GM19452 (cell line): ENCODE results near the gene OSR1.
"Not testable (repeated sequence)": the region's sequence is repeated elsewhere in the genome, so short reads cannot be mapped to it uniquely, and the experiment has no call there.

ENCODE experiments used
- ATAC-seq: cut with Tn5 transposase; IDR thresholded peaks from one replicate; pipeline ENCODE4 v1.9.1; 2021; ENCODE audit not compliant: unreplicated experiment

OSR1 gene

GRCh38 chr2:19336781-19337180, 21.6 kb downstream of the OSR1 start:
- no peak for ATAC-seq

GRCh38 chr2:19332503-19332902, 25.9 kb downstream of the OSR1 start:
- no peak for ATAC-seq

GRCh38 chr2:19331450-19331849, 27.0 kb downstream of the OSR1 start:
- no peak for ATAC-seq

- no peak for ATAC-seq
These were observed 28.0 kb downstream of the OSR1 start for GRCh38 chr2:19330436-19330835.

- no peak for ATAC-seq
These were observed 29.0 kb downstream of the OSR1 start for GRCh38 chr2:19329445-19329844.

- ATAC-seq, result no peak
These were observed 30.9 kb downstream of the OSR1 start for GRCh38 chr2:19327496-19327895.

- ATAC-seq, result no peak
These were observed 36.5 kb downstream of the OSR1 start for GRCh38 chr2:19321946-19322345.

- no peak for ATAC-seq
These were observed 37.6 kb downstream of the OSR1 start for GRCh38 chr2:19320813-19321212.

- no peak for ATAC-seq
These were observed 38.7 kb downstream of the OSR1 start for GRCh38 chr2:19319698-19320097.

GRCh38 chr2:19319064-19319463, 39.4 kb downstream of the OSR1 start:
- no peak for ATAC-seq

- ATAC-seq, result no peak
These were observed 44.9 kb downstream of the OSR1 start for GRCh38 chr2:19313553-19313952.

- ATAC-seq, result peak; percentile 64
These were observed 45.5 kb downstream of the OSR1 start for GRCh38 chr2:19312949-19313348.

- not testable (repeated sequence) for ATAC-seq
These were observed 52.4 kb downstream of the OSR1 start for GRCh38 chr2:19306065-19306464.

- ATAC-seq, result not testable (repeated sequence)
These were observed 52.9 kb downstream of the OSR1 start for GRCh38 chr2:19305400-19306055.

GRCh38 chr2:19301706-19302105, 56.7 kb downstream of the OSR1 start:
- ATAC-seq, result no peak
